WERI-Rb-1 (cell line): ENCODE measurements around the gene RCL1.

Source experiments
- DNase-seq: peaks from one replicate; pipeline ENCODE4 v3.0.0-alpha.2; 2020
- H3K27ac ChIP-seq: fragments of 250-450 bp; sonication (Bioruptor Pico); 2 replicates; pipeline ENCODE4 v1.5.1; 2020; ENCODE audit warnings: mild to moderate bottlenecking, moderate library complexity
- H3K27me3 ChIP-seq: fragments of 250-450 bp; sonication (Bioruptor Pico); 2 replicates; pipeline ENCODE4 v1.5.1; 2021; ENCODE audit warnings: mild to moderate bottlenecking, low read depth, moderate library complexity; ENCODE audit not compliant: insufficient read depth, severe bottlenecking
- H3K36me3 ChIP-seq: fragments of 250-450 bp; sonication (Bioruptor Pico); 2 replicates; pipeline ENCODE4 v1.5.1; 2020; ENCODE audit warnings: mild to moderate bottlenecking, moderate library complexity
- H3K4me3 ChIP-seq: 2 replicates; pipeline ENCODE4 v1.5.1; 2011; ENCODE audit warnings: low read depth, mild to moderate bottlenecking, control low read depth, low read length
- H3K9me3 ChIP-seq: fragments of 250-450 bp; sonication (Bioruptor Pico); 2 replicates; pipeline ENCODE4 v1.5.1; 2021; ENCODE audit warnings: mild to moderate bottlenecking, moderate library complexity; ENCODE audit not compliant: severe bottlenecking
- TF ChIP-seq, protein P1 (sequence below): IDR thresholded peaks from 2 replicates; pipeline ENCODE4 v1.5.1; 2011; ENCODE audit warnings: low read depth, mild to moderate bottlenecking, control low read depth, inconsistent platforms, low read length

RCL1 gene

DNA sequence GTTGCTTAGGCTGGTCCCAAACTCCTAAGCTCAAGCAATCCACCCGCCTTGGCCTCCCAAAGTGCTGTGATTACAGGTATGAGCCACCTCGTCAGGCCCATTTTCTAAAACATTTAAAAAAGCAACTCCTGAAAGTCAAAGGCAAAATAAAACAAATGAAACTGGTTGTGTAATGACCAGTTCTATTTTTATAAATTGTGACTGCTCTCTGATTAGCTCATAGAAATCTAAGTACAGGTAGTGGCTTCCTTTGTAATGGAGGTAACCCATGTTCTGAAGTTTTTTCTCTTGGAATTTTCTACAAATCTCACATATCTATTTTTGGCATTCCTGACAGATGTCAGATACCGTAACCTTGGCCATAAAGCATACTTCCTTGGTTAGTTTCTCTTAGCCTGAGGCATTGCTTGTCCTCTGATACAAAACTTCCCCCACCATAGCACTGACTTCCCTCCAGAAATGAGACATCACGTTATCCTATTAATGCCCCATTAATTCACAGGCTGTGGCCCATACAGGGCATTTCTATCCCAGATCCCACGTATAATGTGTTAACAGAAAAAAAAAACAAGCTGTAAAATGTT lies 37.6 kb upstream of the RCL1 start:
- TF ChIP-seq, protein P1, sequence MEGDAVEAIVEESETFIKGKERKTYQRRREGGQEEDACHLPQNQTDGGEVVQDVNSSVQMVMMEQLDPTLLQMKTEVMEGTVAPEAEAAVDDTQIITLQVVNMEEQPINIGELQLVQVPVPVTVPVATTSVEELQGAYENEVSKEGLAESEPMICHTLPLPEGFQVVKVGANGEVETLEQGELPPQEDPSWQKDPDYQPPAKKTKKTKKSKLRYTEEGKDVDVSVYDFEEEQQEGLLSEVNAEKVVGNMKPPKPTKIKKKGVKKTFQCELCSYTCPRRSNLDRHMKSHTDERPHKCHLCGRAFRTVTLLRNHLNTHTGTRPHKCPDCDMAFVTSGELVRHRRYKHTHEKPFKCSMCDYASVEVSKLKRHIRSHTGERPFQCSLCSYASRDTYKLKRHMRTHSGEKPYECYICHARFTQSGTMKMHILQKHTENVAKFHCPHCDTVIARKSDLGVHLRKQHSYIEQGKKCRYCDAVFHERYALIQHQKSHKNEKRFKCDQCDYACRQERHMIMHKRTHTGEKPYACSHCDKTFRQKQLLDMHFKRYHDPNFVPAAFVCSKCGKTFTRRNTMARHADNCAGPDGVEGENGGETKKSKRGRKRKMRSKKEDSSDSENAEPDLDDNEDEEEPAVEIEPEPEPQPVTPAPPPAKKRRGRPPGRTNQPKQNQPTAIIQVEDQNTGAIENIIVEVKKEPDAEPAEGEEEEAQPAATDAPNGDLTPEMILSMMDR = no peak
- no peaks in the 10 kb centered on the region for H3K9me3 ChIP-seq
- H3K27me3 ChIP-seq = no peaks in the 10 kb centered on the region
- no peak overlapping the region for H3K27ac ChIP-seq
- DNase-seq = no peak
- H3K36me3 ChIP-seq = no peaks in the 10 kb centered on the region
- no peak overlapping the region for H3K4me3 ChIP-seq

DNA sequence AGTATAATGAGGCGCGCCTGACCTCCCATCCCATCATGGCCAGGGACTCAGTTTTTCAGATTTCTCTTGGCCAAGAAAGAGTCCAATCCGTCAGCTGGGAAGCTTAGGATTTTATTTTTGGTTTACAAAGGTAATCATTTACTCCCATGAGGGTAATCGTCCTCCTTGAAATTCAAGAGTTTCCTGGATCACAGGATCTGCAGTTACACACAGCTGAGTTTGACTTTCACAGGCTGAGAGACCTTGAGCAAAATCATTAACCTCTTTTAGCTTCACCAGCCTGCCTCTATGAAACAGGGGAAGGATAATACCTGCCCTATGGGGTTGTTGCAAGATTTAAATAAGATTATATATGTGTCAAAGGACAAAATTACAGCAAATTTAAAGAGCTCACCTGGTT lies 36.3 kb upstream of the RCL1 start:
- Histone ChIP-seq H3K9me3 (no peaks in the 10 kb centered on the region), H3K27me3 (no peaks in the 10 kb centered on the region), H3K27ac (no peak overlapping the region), H3K36me3 (no peaks in the 10 kb centered on the region), H3K4me3 (no peak overlapping the region)
- TF ChIP-seq, protein P1 = no peak
- no peak for DNase-seq

DNA sequence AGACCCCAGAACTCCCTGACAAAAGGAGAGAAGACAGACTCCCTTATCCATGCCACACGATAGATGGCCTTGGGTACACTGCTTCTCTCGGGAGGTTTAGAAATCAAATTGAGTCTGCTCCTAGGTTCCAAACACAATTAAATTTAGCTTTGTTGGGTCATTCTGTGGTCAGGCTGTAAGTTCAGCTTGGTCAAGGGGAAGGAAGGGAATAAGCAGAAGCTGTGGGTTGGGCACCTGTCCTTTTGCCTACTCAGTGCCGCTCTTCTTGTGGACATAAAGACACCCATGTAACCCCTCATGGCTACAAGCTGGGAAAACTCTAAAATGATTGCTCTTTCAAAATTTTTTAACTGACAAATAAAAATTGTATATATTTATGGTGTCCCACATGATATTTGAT lies 32.6 kb upstream of the RCL1 start:
- no peak overlapping the region for H3K27ac ChIP-seq
- no peaks in the 10 kb centered on the region for H3K27me3 ChIP-seq
- TF ChIP-seq, protein P1 = no peak
- DNase-seq = no peak
- H3K9me3 ChIP-seq = no peaks in the 10 kb centered on the region
- no peaks in the 10 kb centered on the region for H3K36me3 ChIP-seq
- H3K4me3 ChIP-seq = no peak overlapping the region

DNA sequence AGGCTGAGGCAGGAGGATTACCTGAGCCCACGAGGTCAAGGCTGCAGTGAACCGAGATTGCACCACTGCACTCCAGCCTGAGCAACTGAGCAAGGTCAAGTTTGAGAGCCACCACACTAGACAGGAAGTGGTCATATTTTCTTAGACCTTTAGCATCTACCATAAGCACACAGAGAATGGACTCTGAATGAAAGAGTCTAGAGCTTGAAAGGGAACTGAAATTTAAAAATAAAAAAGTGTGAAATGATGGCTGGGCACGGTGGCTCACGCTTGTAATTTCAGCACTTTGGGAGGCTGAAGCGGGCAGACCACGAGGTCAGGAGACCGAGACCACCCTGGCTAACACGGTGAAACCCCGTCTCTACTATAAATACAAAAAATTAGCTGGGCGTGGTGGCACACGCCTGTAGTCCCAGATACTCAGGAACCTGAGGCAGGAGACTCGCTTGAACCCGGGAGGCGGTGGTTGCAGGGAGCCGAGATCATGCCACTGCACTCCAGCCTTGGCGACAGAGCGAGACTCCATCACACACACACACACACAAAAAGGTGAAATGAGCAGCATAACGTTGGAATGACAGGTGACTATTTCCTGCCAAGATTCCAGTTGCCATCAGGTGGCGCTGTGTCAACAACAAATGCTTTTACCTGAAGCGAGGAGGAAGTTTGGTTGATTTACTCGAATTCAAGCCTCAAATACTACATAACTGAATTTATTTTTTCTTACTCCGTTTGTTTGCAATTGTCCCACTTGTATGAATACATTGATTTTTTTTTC lies 30.4 kb upstream of the RCL1 start:
- DNase-seq = peak; percentile 73
- no peak overlapping the region for H3K4me3 ChIP-seq

DNA sequence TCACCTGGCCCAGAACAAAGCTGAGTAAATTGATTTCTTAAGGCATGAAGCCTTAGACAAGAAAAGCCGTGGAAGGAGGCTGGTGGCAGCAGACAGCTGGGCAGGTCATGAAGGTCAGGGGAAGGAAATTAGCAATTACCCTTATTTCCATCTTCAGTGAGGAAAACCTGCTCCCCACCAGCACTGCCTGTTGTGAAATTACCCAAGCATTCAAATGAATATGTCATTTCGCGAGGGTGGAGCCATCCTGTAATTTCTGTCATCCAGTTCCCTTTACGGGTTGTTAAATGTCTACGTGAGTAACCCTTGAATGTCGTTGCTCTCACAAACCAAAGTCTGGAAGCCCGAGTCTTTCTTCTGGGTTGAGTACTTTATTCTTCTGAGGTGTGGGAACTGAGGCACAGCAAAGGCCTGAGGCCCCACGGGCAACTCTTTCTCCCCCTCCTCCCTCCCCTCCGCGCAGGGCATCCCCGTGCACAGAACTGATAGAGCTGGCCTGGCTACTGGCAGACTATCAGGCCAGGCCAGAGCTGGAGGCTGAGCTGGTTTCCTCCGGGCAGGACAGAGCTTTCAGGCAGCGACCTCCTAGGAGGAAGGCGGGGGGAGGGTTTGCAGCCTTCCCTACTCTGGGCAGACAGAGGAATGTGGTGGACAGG lies 29.7 kb upstream of the RCL1 start:
- TF ChIP-seq, protein P1 = no peak
- H3K27ac ChIP-seq = no peak overlapping the region
- no peak overlapping the region for H3K4me3 ChIP-seq
- no peaks in the 10 kb centered on the region for H3K27me3 ChIP-seq
- H3K36me3 ChIP-seq = no peaks in the 10 kb centered on the region
- no peaks in the 10 kb centered on the region for H3K9me3 ChIP-seq
- no peak for DNase-seq

More for the DNA sequence above, 30.4 kb upstream of the RCL1 start:
- TF ChIP-seq, protein P1 = peak; percentile 84
- Histone ChIP-seq H3K27ac (no peak overlapping the region), H3K27me3 (no peaks in the 10 kb centered on the region), H3K9me3 (no peaks in the 10 kb centered on the region), H3K36me3 (no peaks in the 10 kb centered on the region)
